ENCODE measurements around the gene SOX13.

The SOX13 gene

DNA sequence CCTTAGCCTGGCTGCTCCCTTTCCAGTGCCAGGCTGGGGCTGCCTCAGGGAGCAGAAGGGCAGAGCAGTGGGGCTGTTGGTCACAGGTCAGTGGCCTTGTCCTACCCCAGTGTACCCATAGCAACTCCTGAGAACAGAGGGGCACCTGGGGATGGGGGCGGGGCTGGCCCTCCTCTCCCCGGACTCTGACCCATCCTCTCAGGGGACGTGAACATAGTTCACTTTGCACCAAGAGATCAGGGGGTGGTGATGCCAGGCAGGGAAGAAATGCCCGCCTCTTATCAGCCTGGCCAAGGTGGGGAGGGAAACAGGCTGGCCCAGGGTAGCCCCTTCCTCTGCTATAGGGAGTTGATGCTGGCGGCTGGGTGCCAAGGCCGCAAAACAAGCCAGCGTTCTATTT is 74.0 kb downstream of the SOX13 start:
- H3K9me3 Mint-ChIP-seq: no peaks in the 10 kb centered on the region
- H3K27me3 Mint-ChIP-seq (ENCODE audit: low read depth): peaks cover 16% of the 10 kb centered on the region
- no peak overlapping the region for H3K4me3 Mint-ChIP-seq
- H3K36me3 Mint-ChIP-seq (ENCODE audit: low read depth): no peaks in the 10 kb centered on the region
- H3K27ac Mint-ChIP-seq: no peak overlapping the region
- H3K4me1 Mint-ChIP-seq (ENCODE audit: low read depth): no peaks in the 10 kb centered on the region
- no peak for DNase-seq (ENCODE audit: low spot score)

- Mint-ChIP-seq H3K36me3 (ENCODE audit: low read depth) (no peaks in the 10 kb centered on the region), H3K4me3 (no peak overlapping the region), H3K27me3 (ENCODE audit: low read depth) (peaks cover 21% of the 10 kb centered on the region), H3K9me3 (no peaks in the 10 kb centered on the region), H3K4me1 (ENCODE audit: low read depth) (no peaks in the 10 kb centered on the region), H3K27ac (no peak overlapping the region)
- DNase-seq (ENCODE audit: low spot score): no peak
Measured at GRCh38 chr1:204147406-204148383, 74.8 kb downstream of the SOX13 start.

DNA sequence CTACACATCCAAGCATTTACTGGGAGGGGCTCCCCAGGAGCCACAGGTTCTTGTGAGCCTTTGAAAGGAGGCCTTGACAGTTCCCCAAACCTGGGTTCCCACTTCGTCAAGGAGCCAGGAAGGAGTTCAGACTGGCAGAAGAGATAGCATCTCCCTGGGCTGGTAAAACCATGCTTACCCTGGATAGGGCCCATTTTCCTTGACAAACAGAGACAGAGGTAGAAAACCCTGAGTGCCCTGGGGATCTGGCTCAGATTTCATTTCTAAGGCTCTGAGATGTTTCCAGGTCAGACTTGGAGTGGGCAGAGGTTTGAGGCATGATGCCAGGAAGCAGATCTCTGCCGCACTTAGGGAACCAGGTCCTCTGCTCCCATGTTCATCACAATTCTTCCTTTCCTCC is 76.2 kb downstream of the SOX13 start:
- no peaks in the 10 kb centered on the region for H3K4me1 Mint-ChIP-seq (ENCODE audit: low read depth)
- no peak overlapping the region for H3K27ac Mint-ChIP-seq
- peaks cover 30% of the 10 kb centered on the region for H3K27me3 Mint-ChIP-seq (ENCODE audit: low read depth)
- no peak for DNase-seq (ENCODE audit: low spot score)
- H3K36me3 Mint-ChIP-seq (ENCODE audit: low read depth): no peaks in the 10 kb centered on the region
- no peaks in the 10 kb centered on the region for H3K9me3 Mint-ChIP-seq
- H3K4me3 Mint-ChIP-seq: no peak overlapping the region

GRCh38 chr1:204149635-204150565 is 77.0 kb downstream of the SOX13 start:
- no peaks in the 10 kb centered on the region for H3K4me1 Mint-ChIP-seq (ENCODE audit: low read depth)
- peak overlapping the region; percentile 27 for H3K4me3 Mint-ChIP-seq
- peaks cover 35% of the 10 kb centered on the region for H3K27me3 Mint-ChIP-seq (ENCODE audit: low read depth)
- no peak for DNase-seq (ENCODE audit: low spot score)
- no peaks in the 10 kb centered on the region for H3K36me3 Mint-ChIP-seq (ENCODE audit: low read depth)
- no peaks in the 10 kb centered on the region for H3K9me3 Mint-ChIP-seq
- H3K27ac Mint-ChIP-seq: no peak overlapping the region

DNA sequence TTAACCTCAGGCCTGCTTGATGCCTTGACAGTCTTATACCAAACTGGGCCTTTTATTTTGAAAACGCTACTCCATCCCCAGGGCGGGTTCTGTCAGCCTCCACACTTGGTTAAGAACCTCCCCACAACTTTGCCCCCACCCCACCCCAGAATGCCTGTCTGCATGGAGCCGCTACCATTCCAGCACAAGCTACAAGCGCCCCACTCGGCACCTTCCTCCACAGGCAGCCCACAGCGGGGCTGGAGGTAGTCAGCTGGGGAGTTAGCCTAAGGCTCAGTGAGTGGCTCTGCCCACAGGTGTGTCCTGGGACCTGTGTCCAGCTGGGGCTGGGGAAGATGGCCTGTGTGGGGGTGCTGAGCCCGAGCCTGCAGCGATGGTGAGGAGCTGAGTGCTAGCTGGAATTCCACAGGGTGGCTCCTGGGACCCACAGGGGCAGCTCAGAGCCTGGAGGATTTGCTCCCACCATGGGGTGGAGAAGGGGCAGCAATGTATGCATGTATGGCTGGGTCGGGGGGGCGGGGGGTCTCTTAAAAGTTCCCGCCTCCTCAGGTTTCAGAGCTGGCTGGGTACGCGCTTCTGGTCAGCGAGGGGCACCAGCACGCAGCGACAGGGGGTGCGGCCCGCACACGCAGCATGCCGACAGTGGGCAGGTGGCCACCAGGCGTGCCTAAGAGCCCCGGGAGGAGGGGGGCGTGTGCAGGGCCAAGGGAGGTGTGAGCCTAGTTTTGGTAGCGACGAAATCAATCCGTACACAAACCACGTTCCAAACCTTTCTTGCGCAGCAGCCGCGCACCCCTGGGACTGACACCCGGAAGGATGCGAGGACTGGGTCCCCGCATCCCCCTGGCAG is 78.0 kb downstream of the SOX13 start:
- no peaks in the 10 kb centered on the region for H3K9me3 Mint-ChIP-seq
- no peaks in the 10 kb centered on the region for H3K36me3 Mint-ChIP-seq (ENCODE audit: low read depth)
- no peak overlapping the region for H3K27ac Mint-ChIP-seq
- no peaks in the 10 kb centered on the region for H3K4me1 Mint-ChIP-seq (ENCODE audit: low read depth)
- peak overlapping the region; percentile 62 for H3K4me3 Mint-ChIP-seq
- H3K27me3 Mint-ChIP-seq (ENCODE audit: low read depth): peaks cover 34% of the 10 kb centered on the region
- no peak for DNase-seq (ENCODE audit: low spot score)

DNA sequence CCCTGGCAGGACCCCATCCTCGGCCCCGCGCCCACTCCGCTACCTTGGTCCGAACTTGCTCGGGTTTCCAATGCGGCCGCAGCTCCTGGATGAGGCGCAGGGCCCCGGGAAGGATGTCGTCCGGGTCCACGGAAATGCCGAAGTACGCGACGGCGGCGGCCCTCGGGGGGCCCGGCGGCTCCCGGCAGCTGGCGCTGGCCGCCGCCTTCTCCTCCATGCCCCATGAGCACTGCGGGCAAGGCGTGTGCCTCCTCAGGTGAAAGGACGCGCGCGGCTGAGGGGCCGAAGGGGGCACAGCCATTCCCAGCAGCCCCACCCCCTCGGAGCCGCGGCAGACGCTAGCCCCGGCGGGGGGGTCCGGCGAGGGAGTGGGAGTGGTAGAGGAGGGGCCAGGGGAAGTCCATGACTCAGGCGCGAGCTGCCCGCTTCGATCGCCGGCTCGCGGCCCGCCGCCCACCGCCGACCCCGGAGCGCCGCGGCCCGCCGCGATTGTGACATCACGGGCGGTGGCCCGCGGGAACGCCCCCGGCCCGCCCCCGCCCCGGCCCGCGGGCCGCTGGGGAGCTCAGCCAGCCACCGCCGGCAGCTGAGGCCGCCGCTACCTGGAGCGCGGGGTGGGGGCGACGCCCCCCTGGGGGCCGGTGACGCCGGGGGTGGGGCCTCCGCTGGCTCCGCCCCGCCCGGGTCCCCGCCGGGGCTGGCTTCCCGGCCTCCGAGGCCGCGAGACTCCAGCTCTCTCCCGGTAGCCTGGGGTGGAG is 78.8 kb downstream of the SOX13 start, which contains the start of gene ETNK2:
Gene ETNK2, minus strand, starts transcription at position 493 of the 758 bp plus-strand sequence. Its CDS starts 192 bp downstream, at position 301.
- no peaks in the 10 kb centered on the region for H3K4me1 Mint-ChIP-seq (ENCODE audit: low read depth)
- H3K27me3 Mint-ChIP-seq (ENCODE audit: low read depth): peaks cover 36% of the 10 kb centered on the region
- H3K4me3 Mint-ChIP-seq: peak within 1 kb of the TSS; percentile 62
- DNase-seq (ENCODE audit: low spot score): peak; percentile 50
- H3K9me3 Mint-ChIP-seq: no peaks in the 10 kb centered on the region
- H3K27ac Mint-ChIP-seq: no peak within 1 kb of the TSS
- H3K36me3 Mint-ChIP-seq (ENCODE audit: low read depth): no peaks in the 10 kb centered on the region

GRCh38 chr1:204152310-204153044 is 79.6 kb downstream of the SOX13 start:
- Mint-ChIP-seq H3K27ac (no peak overlapping the region), H3K4me3 (peak overlapping the region; percentile 56)

GRCh38 chr1:204153667-204154066 is 80.8 kb downstream of the SOX13 start:
- Mint-ChIP-seq H3K4me1 (ENCODE audit: low read depth) (no peaks in the 10 kb centered on the region), H3K4me3 (no peak overlapping the region), H3K27ac (no peak overlapping the region), H3K36me3 (ENCODE audit: low read depth) (no peaks in the 10 kb centered on the region), H3K27me3 (ENCODE audit: low read depth) (peaks cover 36% of the 10 kb centered on the region), H3K9me3 (no peaks in the 10 kb centered on the region)
- DNase-seq (ENCODE audit: low spot score): no peak

More at GRCh38 chr1:204152310-204153044, 79.6 kb downstream of the SOX13 start:
- Mint-ChIP-seq H3K9me3 (no peaks in the 10 kb centered on the region), H3K36me3 (ENCODE audit: low read depth) (no peaks in the 10 kb centered on the region), H3K27me3 (ENCODE audit: low read depth) (peaks cover 36% of the 10 kb centered on the region), H3K4me1 (ENCODE audit: low read depth) (no peaks in the 10 kb centered on the region)
- no peak for DNase-seq (ENCODE audit: low spot score)

DNA sequence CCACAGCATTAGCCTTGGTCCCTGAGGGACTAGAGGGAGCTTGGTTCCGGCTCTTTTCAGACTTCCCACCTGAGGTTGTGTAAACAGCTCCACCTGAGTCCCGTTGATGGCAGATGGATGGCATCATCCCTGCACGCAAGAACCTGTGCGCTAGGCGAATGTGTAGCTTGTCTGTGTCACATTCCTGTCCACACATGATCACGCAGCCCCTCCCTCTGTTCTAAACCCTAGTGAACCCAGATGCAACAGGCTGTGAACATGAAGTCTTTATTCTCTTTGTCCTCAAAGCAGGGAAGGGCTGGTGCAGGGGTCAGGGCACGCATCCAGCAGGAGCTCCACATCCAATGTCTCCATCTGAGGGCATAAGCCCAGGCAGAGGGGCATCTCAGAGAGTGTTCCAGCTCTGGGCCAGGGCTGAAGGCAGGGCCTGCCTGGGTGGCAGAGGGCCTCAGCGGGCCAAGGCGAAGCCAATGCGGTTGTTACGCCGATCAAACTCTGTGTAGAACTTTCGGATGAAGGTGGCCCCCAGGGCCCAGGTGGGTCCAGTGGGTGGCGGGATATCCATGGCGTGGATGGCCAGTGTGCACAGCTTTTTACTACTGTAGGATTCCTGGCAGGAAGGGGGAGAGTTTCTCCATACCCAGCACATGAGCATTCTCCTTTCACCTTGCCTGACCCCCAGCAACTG is 81.8 kb downstream of the SOX13 start:
- Mint-ChIP-seq H3K4me3 (no peak overlapping the region), H3K9me3 (no peaks in the 10 kb centered on the region), H3K27me3 (ENCODE audit: low read depth) (peaks cover 32% of the 10 kb centered on the region), H3K27ac (no peak overlapping the region), H3K4me1 (ENCODE audit: low read depth) (no peaks in the 10 kb centered on the region), H3K36me3 (ENCODE audit: low read depth) (no peaks in the 10 kb centered on the region)
- no peak for DNase-seq (ENCODE audit: low spot score)

- Mint-ChIP-seq H3K27me3 (ENCODE audit: low read depth) (peaks cover 22% of the 10 kb centered on the region), H3K9me3 (no peaks in the 10 kb centered on the region), H3K36me3 (ENCODE audit: low read depth) (no peaks in the 10 kb centered on the region), H3K4me3 (no peak overlapping the region), H3K4me1 (ENCODE audit: low read depth) (no peaks in the 10 kb centered on the region), H3K27ac (no peak overlapping the region)
- no peak for DNase-seq (ENCODE audit: low spot score)
Measured at GRCh38 chr1:204155881-204156280, 83.0 kb downstream of the SOX13 start.

DNA sequence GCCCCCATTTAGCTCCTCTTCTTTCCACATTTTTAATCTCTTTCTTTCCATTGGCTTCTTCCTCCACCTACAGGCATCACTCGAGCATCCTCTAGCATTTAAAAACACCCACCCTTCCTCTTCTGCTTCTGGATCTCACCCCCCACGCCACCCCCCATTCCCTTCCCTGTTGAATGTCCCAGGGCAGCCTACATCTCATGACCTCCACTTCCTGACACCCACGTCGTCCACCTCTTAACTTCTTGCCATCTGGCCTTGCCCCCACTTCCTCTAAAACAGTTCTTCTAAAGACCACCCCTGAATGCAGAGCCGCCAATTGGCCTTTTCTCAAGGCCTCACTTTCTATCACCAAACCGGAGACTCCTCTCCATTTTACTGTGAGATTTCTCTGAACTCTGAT is 85.0 kb downstream of the SOX13 start:
- no peak for DNase-seq (ENCODE audit: low spot score)
- H3K36me3 Mint-ChIP-seq (ENCODE audit: low read depth): no peaks in the 10 kb centered on the region
- H3K4me1 Mint-ChIP-seq (ENCODE audit: low read depth): no peaks in the 10 kb centered on the region
- no peaks in the 10 kb centered on the region for H3K9me3 Mint-ChIP-seq
- no peak overlapping the region for H3K27ac Mint-ChIP-seq
- H3K27me3 Mint-ChIP-seq (ENCODE audit: low read depth): peaks cover 15% of the 10 kb centered on the region
- H3K4me3 Mint-ChIP-seq: no peak overlapping the region
